LHCN-M2 (cell line): Measurements from ENCODE around the gene SMO. TPM values are rescaled to one million over a fixed set of nuclear protein-coding genes. Genes with fewer than 3 reads are reported as not detected.
"Not testable (repeated sequence)": the region's sequence is repeated elsewhere in the genome, so short reads cannot be mapped to it uniquely, and the experiment has no call there.

ENCODE experiments used
- DNase-seq: peaks from one replicate; pipeline ENCODE4 v3.0.0-alpha.2; 2012; ENCODE audit warnings: low read depth
- total RNA-seq: library from RNA; depleted of rRNA; stranded (reverse); fragments of >200 nt; gene quantifications from 2 replicates; pipeline ENCODE4 v1.2.3, GENCODE V29; 2014

SMO gene
- total RNA-seq, 1 experiment from 2014 or later, result 1.8 TPM

GRCh38 chr7:129208667-129209066 is 20.2 kb downstream of the SMO start:
- no peak for DNase-seq

GRCh38 chr7:129209067-129209926 is 20.9 kb downstream of the SMO start:
- no peak for DNase-seq

- DNase-seq, result peak; percentile 56
These were observed 22.0 kb downstream of the SMO start for GRCh38 chr7:129210256-129210988.

- no peak for DNase-seq
These were observed 22.5 kb downstream of the SMO start for GRCh38 chr7:129210989-129211312.

GRCh38 chr7:129212126-129212525 is 23.7 kb downstream of the SMO start:
- no peak for DNase-seq

- DNase-seq, result no peak
These were observed 24.2 kb downstream of the SMO start for GRCh38 chr7:129212596-129212995.

GRCh38 chr7:129213828-129214227 is 25.4 kb downstream of the SMO start:
- DNase-seq, result no peak

GRCh38 chr7:129215691-129216090 is 27.3 kb downstream of the SMO start:
- not testable (repeated sequence) for DNase-seq

GRCh38 chr7:129216101-129216715 is 27.8 kb downstream of the SMO start:
- not testable (repeated sequence) for DNase-seq

- DNase-seq, result not testable (repeated sequence)
These were observed 28.5 kb downstream of the SMO start for GRCh38 chr7:129216821-129217416.

GRCh38 chr7:129218514-129219062 is 30.2 kb downstream of the SMO start:
- DNase-seq, result peak; percentile 83

- not testable (repeated sequence) for DNase-seq
These were observed 30.7 kb downstream of the SMO start for GRCh38 chr7:129219166-129219565.

- peak; percentile 17 for DNase-seq
These were observed 33.6 kb downstream of the SMO start for GRCh38 chr7:129222064-129222463.

GRCh38 chr7:129224251-129225205 is 36.1 kb downstream of the SMO start, which contains the start of gene AHCYL2:
AHCYL2 (plus strand) TSS chr7:129225030.
- DNase-seq, result peak; percentile 99

GRCh38 chr7:129225206-129225930 is 36.9 kb downstream of the SMO start:
- peak; percentile 44 for DNase-seq

GRCh38 chr7:129225931-129226572 is 37.6 kb downstream of the SMO start:
- no peak for DNase-seq

GRCh38 chr7:129227646-129228578 is 39.5 kb downstream of the SMO start:
- DNase-seq, result peak; percentile 29

- no peak for DNase-seq
These were observed 40.2 kb downstream of the SMO start for GRCh38 chr7:129228633-129229032.
